DOHH2 (cell line): ENCODE measurements around the gene SKIC8.

Experiments
- H3F3A ChIP-seq: fragments of 200-600 bp; sonication (generic), shearing (Covaris generic); 2 replicates; pipeline ENCODE4 v1.6.0; 2016; ENCODE audit warnings: antibody characterized with exemption, mild to moderate bottlenecking; ENCODE audit not compliant: control insufficient read depth, insufficient read depth
- H3K27ac ChIP-seq: fragments of 200-600 bp; sonication (generic); 2 replicates; pipeline ENCODE4 v1.5.1; 2014; ENCODE audit warnings: low read depth, mild to moderate bottlenecking, low read length, moderate library complexity
- H3K27me3 ChIP-seq: fragments of 200-600 bp; sonication (generic); 2 replicates; pipeline ENCODE4 v1.6.1; 2014; ENCODE audit warnings: mild to moderate bottlenecking, low read length, mixed read lengths; ENCODE audit not compliant: control insufficient read depth
- H3K36me3 ChIP-seq: fragments of 200-600 bp; sonication (generic); 2 replicates; pipeline ENCODE4 v1.6.1; 2014; ENCODE audit warnings: mild to moderate bottlenecking, low read length, moderate library complexity, mixed read lengths; ENCODE audit not compliant: control insufficient read depth
- H3K4me1 ChIP-seq: fragments of 200-600 bp; sonication (generic); 2 replicates; pipeline ENCODE4 v1.6.1; 2014; ENCODE audit warnings: mild to moderate bottlenecking, low read length, mixed read lengths; ENCODE audit not compliant: control insufficient read depth
- H3K4me2 ChIP-seq: fragments of 200-600 bp; sonication (generic); 2 replicates; pipeline ENCODE4 v1.6.0; 2014; ENCODE audit warnings: mild to moderate bottlenecking, low read length, moderate library complexity
- H3K4me3 ChIP-seq: fragments of 200-600 bp; sonication (generic); 2 replicates; pipeline ENCODE4 v1.5.1; 2014; ENCODE audit warnings: mild to moderate bottlenecking, low read length, mixed read lengths
- H3K79me2 ChIP-seq: fragments of 200-600 bp; sonication (generic); 2 replicates; pipeline ENCODE4 v1.6.1; 2014; ENCODE audit warnings: mild to moderate bottlenecking, low read length, mixed read lengths; ENCODE audit not compliant: control insufficient read depth
- H3K9me2 ChIP-seq: fragments of 200-600 bp; sonication (generic); replicated peaks from 2 replicates; pipeline ENCODE4 v1.6.1; 2014; ENCODE audit warnings: mild to moderate bottlenecking, low read length, mixed read lengths; ENCODE audit not compliant: control insufficient read depth
- H3K9me3 ChIP-seq: fragments of 200-600 bp; sonication (generic); 2 replicates; pipeline ENCODE4 v1.6.1; 2014; ENCODE audit warnings: antibody characterized with exemption, low read length, mixed read lengths; ENCODE audit not compliant: control insufficient read depth, insufficient read depth
- H4K20me1 ChIP-seq: fragments of 200-600 bp; sonication (generic); 2 replicates; pipeline ENCODE4 v1.6.0; 2014; ENCODE audit warnings: low read depth, mild to moderate bottlenecking, antibody characterized with exemption, low read length, moderate library complexity; ENCODE audit not compliant: control insufficient read depth, insufficient read depth
- EZH2phosphoT487 ChIP-seq: fragments of 200-600 bp; sonication (generic); IDR thresholded peaks from 2 replicates; pipeline ENCODE4 v1.6.1; 2017; ENCODE audit warnings: borderline replicate concordance, mild to moderate bottlenecking, antibody characterized with exemption, low read length, moderate library complexity, mixed read lengths
- TF ChIP-seq, protein P1 (sequence below): fragments of 200-600 bp; sonication (generic); IDR thresholded peaks from one replicate; pipeline ENCODE4 v1.5.1; 2014; ENCODE audit warnings: antibody characterized with exemption, mild to moderate bottlenecking, low read depth, low read length; ENCODE audit not compliant: poor library complexity, severe bottlenecking

SKIC8 gene

DNA sequence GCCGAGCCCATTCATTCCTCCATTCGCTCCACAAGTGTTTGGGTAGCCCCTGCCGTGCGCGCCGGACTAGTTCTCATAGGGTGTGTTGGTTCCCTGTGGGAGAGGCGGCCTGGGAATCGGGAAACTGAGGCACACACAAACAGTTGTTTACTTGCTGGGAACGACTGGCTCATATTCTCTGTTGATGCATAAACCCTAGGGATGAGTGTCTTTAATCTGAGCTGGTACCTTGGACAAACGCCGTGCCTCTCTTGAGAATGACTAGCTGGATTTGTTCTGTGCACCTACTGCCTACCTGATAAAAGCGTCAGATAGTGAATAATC is 34.3 kb downstream of the SKIC8 start:
- TF ChIP-seq, protein P1, sequence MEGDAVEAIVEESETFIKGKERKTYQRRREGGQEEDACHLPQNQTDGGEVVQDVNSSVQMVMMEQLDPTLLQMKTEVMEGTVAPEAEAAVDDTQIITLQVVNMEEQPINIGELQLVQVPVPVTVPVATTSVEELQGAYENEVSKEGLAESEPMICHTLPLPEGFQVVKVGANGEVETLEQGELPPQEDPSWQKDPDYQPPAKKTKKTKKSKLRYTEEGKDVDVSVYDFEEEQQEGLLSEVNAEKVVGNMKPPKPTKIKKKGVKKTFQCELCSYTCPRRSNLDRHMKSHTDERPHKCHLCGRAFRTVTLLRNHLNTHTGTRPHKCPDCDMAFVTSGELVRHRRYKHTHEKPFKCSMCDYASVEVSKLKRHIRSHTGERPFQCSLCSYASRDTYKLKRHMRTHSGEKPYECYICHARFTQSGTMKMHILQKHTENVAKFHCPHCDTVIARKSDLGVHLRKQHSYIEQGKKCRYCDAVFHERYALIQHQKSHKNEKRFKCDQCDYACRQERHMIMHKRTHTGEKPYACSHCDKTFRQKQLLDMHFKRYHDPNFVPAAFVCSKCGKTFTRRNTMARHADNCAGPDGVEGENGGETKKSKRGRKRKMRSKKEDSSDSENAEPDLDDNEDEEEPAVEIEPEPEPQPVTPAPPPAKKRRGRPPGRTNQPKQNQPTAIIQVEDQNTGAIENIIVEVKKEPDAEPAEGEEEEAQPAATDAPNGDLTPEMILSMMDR: no peak
- TF ChIP-seq EZH2phosphoT487: no peak
- H3F3A ChIP-seq: no peaks in the 10 kb centered on the region
- H3K9me3 ChIP-seq: no peaks in the 10 kb centered on the region
- H3K27ac ChIP-seq: no peak overlapping the region
- H3K27me3 ChIP-seq: peaks cover 6% of the 10 kb centered on the region
- H3K4me3 ChIP-seq: peak overlapping the region; percentile 8; the same call in 1 of the 2 replicates
- no peaks in the 10 kb centered on the region for H3K4me1 ChIP-seq
- peak overlapping the region; percentile 5; the same call in 1 of the 2 replicates for H3K4me2 ChIP-seq
- no peaks in the 10 kb centered on the region for H3K36me3 ChIP-seq
- H4K20me1 ChIP-seq: no peaks in the 10 kb centered on the region
- no peaks in the 10 kb centered on the region for H3K9me2 ChIP-seq
- no peaks in the 10 kb centered on the region for H3K79me2 ChIP-seq

DNA sequence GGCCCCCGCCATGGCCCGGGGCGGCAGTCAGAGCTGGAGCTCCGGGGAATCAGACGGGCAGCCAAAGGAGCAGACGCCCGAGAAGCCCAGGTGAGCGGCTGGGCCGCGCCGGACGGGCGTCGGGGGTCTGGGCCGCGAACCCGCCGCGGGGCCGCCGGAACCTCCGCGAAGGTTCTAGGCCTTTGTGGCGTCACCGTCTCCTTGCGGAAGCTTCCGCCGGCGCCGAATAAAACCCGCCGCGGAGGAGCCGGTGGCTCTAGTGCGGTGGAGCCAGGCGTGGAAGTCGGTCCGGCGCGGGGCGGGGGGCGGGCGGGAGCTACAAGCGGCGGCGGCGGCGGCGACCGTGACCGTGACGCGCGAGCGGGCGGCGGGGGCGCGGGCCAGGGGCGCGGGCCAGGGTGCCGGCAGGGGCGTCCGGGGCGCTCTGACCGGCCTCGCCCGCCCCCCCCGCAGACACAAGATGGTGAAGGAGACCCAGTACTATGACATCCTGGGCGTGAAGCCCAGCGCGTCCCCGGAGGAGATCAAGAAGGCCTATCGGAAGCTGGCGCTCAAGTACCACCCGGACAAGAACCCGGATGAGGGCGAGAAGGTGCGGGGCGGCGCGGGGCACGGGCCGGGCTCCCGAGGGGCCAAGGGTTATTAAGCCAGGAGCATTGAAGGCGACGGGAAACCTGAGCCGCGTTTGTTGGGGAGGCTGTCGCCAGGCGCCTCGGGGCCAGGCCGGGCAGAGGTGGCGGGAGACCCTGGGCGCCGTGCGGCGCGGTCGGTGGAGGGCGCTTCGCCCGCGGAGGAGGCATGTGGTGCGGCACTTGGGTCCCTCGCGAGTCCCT is 34.9 kb downstream of the SKIC8 start, which contains the start of gene DNAJA4:
DNAJA4 (plus strand) TSS at position 259 of the 833 bp plus-strand sequence; CDS start at position 461, 202 bp downstream.
- no peaks in the 10 kb centered on the region for H3K79me2 ChIP-seq
- H3K27ac ChIP-seq: no peak within 1 kb of the TSS
- H3K4me3 ChIP-seq: peak within 1 kb of the TSS; percentile 8; the same call in 1 of the 2 replicates
- H3K9me3 ChIP-seq: no peaks in the 10 kb centered on the region
- no peak for TF ChIP-seq EZH2phosphoT487
- TF ChIP-seq, protein P1: no peak
- peaks cover 6% of the 10 kb centered on the region for H3K27me3 ChIP-seq
- H3F3A ChIP-seq: no peaks in the 10 kb centered on the region
- no peaks in the 10 kb centered on the region for H3K36me3 ChIP-seq
- H3K9me2 ChIP-seq: no peaks in the 10 kb centered on the region
- H4K20me1 ChIP-seq: no peaks in the 10 kb centered on the region
- peak within 1 kb of the TSS; percentile 5; the same call in 1 of the 2 replicates for H3K4me2 ChIP-seq
- no peaks in the 10 kb centered on the region for H3K4me1 ChIP-seq

DNA sequence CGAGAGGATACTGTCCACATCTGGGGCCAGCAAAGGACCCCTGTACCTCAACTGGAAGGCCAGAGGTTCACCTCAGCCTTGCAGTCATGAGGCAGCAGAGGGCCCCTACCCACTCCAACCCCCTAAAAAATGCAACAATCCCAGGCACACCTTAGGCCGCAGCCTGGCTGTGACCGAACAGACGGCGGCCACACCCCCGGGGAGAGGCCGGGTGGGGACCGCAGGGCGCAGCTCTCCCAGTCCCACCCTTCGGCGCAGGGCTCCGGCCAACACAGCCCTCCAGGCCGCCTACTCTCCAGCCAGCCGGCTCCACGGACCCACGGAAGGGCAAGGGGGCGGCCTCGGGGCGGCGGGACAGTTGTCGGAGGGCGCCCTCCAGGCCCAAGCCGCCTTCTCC is 35.5 kb downstream of the SKIC8 start:
- H3K36me3 ChIP-seq: no peaks in the 10 kb centered on the region
- H3K27ac ChIP-seq: no peak overlapping the region
- H3K79me2 ChIP-seq: no peaks in the 10 kb centered on the region
- no peaks in the 10 kb centered on the region for H3K9me3 ChIP-seq
- no peak for TF ChIP-seq EZH2phosphoT487
- TF ChIP-seq, protein P1: no peak
- no peaks in the 10 kb centered on the region for H3K4me1 ChIP-seq
- H4K20me1 ChIP-seq: no peaks in the 10 kb centered on the region
- no peak overlapping the region for H3K4me3 ChIP-seq
- no peaks in the 10 kb centered on the region for H3F3A ChIP-seq
- no peaks in the 10 kb centered on the region for H3K9me2 ChIP-seq
- H3K4me2 ChIP-seq: no peak overlapping the region
- peaks cover 6% of the 10 kb centered on the region for H3K27me3 ChIP-seq
